Kidney (tissue), 14 donors: ENCODE measurements around the gene IRF2BP2. TPM values are rescaled to one million over a fixed set of nuclear protein-coding genes. Genes with fewer than 3 reads are reported as not detected.

Experiments
- DNase-seq, 5 donors: peaks; one replicate each; pipeline ENCODE4 v3.0.0-alpha.2; 2013 to 2020
- FAIRE-seq: peaks from 2 replicates; lab custom pipeline; 2012; peaks lifted over from hg19 to GRCh38; lab: Jason Lieb, UNC
- H3K27ac ChIP-seq, 2 donors: one replicate each; pipeline ENCODE4 v1.7.0; 2013; ENCODE audit warnings: low read depth in 2 of 2, low read length in 2 of 2, inconsistent platforms in 1 of 2
- H3K27me3 ChIP-seq: one replicate; pipeline ENCODE4 v1.7.1; 2013; ENCODE audit warnings: low read length, inconsistent platforms; ENCODE audit not compliant: control insufficient read depth, insufficient read depth
- H3K36me3 ChIP-seq, 3 donors: one replicate each; pipeline versions ENCODE4 v1.7.0 to v1.7.1; 2013; ENCODE audit warnings: low read length in 3 of 3, control low read depth in 1 of 3, inconsistent platforms in 1 of 3; ENCODE audit not compliant: insufficient read depth in 3 of 3, control insufficient read depth in 2 of 3
- H3K4me1 ChIP-seq, 3 donors: one replicate each; pipeline versions ENCODE4 v1.7.0 to v1.7.1; 2013; ENCODE audit warnings: low read length in 3 of 3, inconsistent platforms in 1 of 3, low read depth in 1 of 3; ENCODE audit not compliant: control insufficient read depth in 2 of 3, insufficient read depth in 2 of 3
- H3K4me3 ChIP-seq, 3 donors: one replicate each; pipeline versions ENCODE4 v1.7.0 to v1.8.1; 2013; ENCODE audit warnings: low read length in 3 of 3, control low read depth in 1 of 3, inconsistent platforms in 1 of 3
- H3K9ac ChIP-seq, 3 donors: one replicate each; pipeline versions ENCODE4 v1.7.0 to v1.7.1; 2013; ENCODE audit warnings: low read length in 3 of 3, control low read depth in 1 of 3, inconsistent platforms in 1 of 3
- H3K9me3 ChIP-seq, 3 donors: one replicate each; pipeline versions ENCODE4 v1.7.0 to v1.7.1; 2013; ENCODE audit warnings: low read length in 3 of 3, control low read depth in 1 of 3, inconsistent platforms in 1 of 3; ENCODE audit not compliant: control insufficient read depth in 2 of 3, insufficient read depth in 1 of 3
- intact Hi-C: fragments of 100-400 bp; cut with DNase I; formaldehyde crosslinking; loops from one replicate; pipeline ENCODE4 v1.11.1; 2022
- polyA plus RNA-seq: library from polyadenylated mRNA; stranded (reverse); fragments of 350-450 nt; fragmentation: Illumina TruSeq; extraction: RNeasy Lipid Tissue Mini Kit (QIAGEN cat#74804); gene quantifications from one replicate; pipeline ENCODE4 v1.2.3, GENCODE V29; 2014; ENCODE audit warnings: low read depth, low replicate concordance; ENCODE audit not compliant: insufficient read depth
- total RNA-seq: library from RNA; stranded (reverse); fragmentation: NEBNext Ultra II Directional; extraction: Animal tissue kit (Norgen Biotek cat#: 25700); gene quantifications from one replicate; pipeline ENCODE4 v1.2.1, GENCODE V29; 2021
- TF ChIP-seq, protein P1 (sequence below): IDR thresholded peaks from 3 replicates; pipeline ENCODE4 v1.5.1; 2012; ENCODE audit warnings: mild to moderate bottlenecking, moderate library complexity, borderline replicate concordance; ENCODE audit not compliant: insufficient read depth; ENCODE audit errors: extremely low read depth
- donor health status: control.
- donor health status: control.
- donor health status: control.
- donor health status: control.
- donor health status: control.
- donor health status: DM: yes; HTN: yes; CAD: no.
- donor health status: Normal renal cell carcinoma (clear cell type).

IRF2BP2 gene
- total and polyA plus RNA-seq, 2 donors from 2014 or later: 53.8 to 130 TPM

DNA sequence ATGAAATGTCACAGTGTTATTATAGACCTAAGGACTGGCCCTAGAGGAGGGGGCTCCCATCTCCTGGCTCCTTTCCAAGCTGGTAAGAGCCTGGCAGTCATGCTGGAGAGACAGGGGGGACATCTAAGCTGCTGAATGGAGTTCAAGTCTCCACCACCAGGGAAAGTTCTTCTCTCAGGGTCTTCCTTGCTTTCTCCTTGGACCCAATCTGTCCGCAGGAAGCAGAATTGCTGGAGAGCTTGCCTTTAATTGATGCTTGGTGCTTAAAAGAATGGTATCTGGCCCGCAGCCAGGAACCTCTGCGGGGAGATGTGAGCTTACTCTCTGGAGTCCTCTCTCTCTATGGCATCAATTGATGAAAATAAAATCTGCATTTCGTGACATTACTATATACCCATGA is 25.1 kb downstream of the IRF2BP2 start:
- Histone ChIP-seq H3K27ac (peak overlapping the region; percentile 15 to 25), H3K4me1 (no peaks in the 10 kb centered on the region), H3K9me3 (no peaks in the 10 kb centered on the region), H3K27me3 (no peaks in the 10 kb centered on the region), H3K36me3 (no peaks in the 10 kb centered on the region), H3K9ac (no peak overlapping the region), H3K4me3 (no peak overlapping the region)
- FAIRE-seq (no peak), DNase-seq (peak in 1 of 5 donors; percentile 68)
- TF ChIP-seq, protein P1, sequence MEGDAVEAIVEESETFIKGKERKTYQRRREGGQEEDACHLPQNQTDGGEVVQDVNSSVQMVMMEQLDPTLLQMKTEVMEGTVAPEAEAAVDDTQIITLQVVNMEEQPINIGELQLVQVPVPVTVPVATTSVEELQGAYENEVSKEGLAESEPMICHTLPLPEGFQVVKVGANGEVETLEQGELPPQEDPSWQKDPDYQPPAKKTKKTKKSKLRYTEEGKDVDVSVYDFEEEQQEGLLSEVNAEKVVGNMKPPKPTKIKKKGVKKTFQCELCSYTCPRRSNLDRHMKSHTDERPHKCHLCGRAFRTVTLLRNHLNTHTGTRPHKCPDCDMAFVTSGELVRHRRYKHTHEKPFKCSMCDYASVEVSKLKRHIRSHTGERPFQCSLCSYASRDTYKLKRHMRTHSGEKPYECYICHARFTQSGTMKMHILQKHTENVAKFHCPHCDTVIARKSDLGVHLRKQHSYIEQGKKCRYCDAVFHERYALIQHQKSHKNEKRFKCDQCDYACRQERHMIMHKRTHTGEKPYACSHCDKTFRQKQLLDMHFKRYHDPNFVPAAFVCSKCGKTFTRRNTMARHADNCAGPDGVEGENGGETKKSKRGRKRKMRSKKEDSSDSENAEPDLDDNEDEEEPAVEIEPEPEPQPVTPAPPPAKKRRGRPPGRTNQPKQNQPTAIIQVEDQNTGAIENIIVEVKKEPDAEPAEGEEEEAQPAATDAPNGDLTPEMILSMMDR: no peak
- intact Hi-C loops: no loop called here

- Histone ChIP-seq H3K27ac (peak overlapping the region in 1 of 2 donors; percentile 50), H3K9me3 (no peaks in the 10 kb centered on the region), H3K9ac (no peak overlapping the region), H3K27me3 (no peaks in the 10 kb centered on the region), H3K4me1 (no peaks in the 10 kb centered on the region), H3K36me3 (no peaks in the 10 kb centered on the region), H3K4me3 (no peak overlapping the region)
- DNase-seq (no peak), FAIRE-seq (no peak)
- intact Hi-C loops: no loop called here
- TF ChIP-seq, protein P1: no peak
These were observed 25.6 kb downstream of the IRF2BP2 start for GRCh38 chr1:234584420-234584805.

- H3K36me3 ChIP-seq: no peaks in the 10 kb centered on the region
- peak overlapping the region in 1 of 2 donors; percentile 50 for H3K27ac ChIP-seq
- H3K4me1 ChIP-seq: no peaks in the 10 kb centered on the region
- no peak overlapping the region for H3K9ac ChIP-seq
- intact Hi-C loops: no loop called here
- H3K27me3 ChIP-seq: no peaks in the 10 kb centered on the region
- TF ChIP-seq, protein P1: no peak
- DNase-seq (peak in 1 of 5 donors; percentile 42), FAIRE-seq (no peak)
- no peak overlapping the region for H3K4me3 ChIP-seq
- H3K9me3 ChIP-seq: no peaks in the 10 kb centered on the region
These were observed 26.1 kb downstream of the IRF2BP2 start for GRCh38 chr1:234583755-234584419.
